DND-41 (cell line): Measurements from ENCODE around the gene TMEM115.

Experiments
- CTCF ChIP-seq: IDR thresholded peaks from 2 replicates; pipeline ENCODE4 v1.5.1; 2012; ENCODE audit warnings: borderline replicate concordance, low read length, moderate library complexity, mild to moderate bottlenecking; ENCODE audit not compliant: poor library complexity, severe bottlenecking; ENCODE audit errors: extremely low read depth
- EZH2 ChIP-seq: IDR thresholded peaks from 3 replicates; pipeline ENCODE4 v1.6.1; 2012; ENCODE audit warnings: borderline replicate concordance, low read depth, mild to moderate bottlenecking, moderate library complexity, low read length, inconsistent platforms; ENCODE audit not compliant: severe bottlenecking

DNA sequence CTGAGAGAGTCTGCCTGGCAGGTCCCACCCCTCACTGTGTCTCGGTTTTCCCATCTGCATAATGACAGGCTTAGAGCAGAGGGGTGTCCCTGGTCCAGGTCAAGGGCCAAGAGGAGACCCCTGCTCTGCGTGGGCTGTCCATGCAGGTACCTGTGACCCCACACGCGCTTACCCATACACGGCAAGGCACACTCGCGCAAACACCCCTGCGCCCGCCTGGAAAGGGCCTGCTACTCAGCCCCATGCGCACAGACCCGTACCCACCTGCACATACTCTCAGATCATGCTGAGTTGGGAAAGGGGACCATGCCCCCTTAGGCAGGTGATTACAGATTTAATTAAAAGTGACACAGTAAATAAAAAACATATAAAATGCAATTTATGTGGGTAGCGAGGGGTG is 23.4 kb upstream of the TMEM115 start:
- TF ChIP-seq CTCF: no peak
- TF ChIP-seq EZH2: no peak
